HUES6 (cell line): Measurements from ENCODE around the gene NOL4L.

Experiments
- H3K27ac ChIP-seq: 2 replicates; pipeline ENCODE4 v1.7.0; 2013; ENCODE audit warnings: low read depth, mild to moderate bottlenecking, low read length, inconsistent platforms
- H3K27me3 ChIP-seq: 2 replicates; pipeline ENCODE4 v1.6.1; 2013; ENCODE audit warnings: low read length; ENCODE audit not compliant: control insufficient read depth, insufficient read depth
- H3K36me3 ChIP-seq: 2 replicates; pipeline ENCODE4 v1.6.1; 2013; ENCODE audit warnings: low read length; ENCODE audit not compliant: control insufficient read depth, insufficient read depth
- H3K4me1 ChIP-seq: 2 replicates; pipeline ENCODE4 v1.6.1; 2013; ENCODE audit warnings: low read length; ENCODE audit not compliant: control insufficient read depth, insufficient read depth
- H3K4me3 ChIP-seq: 2 replicates; pipeline ENCODE4 v1.5.1; 2013; ENCODE audit warnings: low read depth, low read length
- H3K9ac ChIP-seq: one replicate; pipeline ENCODE4 v1.6.1; 2013; ENCODE audit warnings: mild to moderate bottlenecking, low read length
- H3K9me3 ChIP-seq: 2 replicates; pipeline ENCODE4 v1.6.1; 2013; ENCODE audit warnings: low read depth, low read length; ENCODE audit not compliant: control insufficient read depth, insufficient read depth

The NOL4L gene

GRCh38 chr20:32566379-32567374 is 18.5 kb downstream of the NOL4L start:
- Histone ChIP-seq H3K36me3 (no peaks in the 10 kb centered on the region), H3K4me1 (peaks cover 30% of the 10 kb centered on the region), H3K27ac (no peak overlapping the region), H3K9me3 (no peaks in the 10 kb centered on the region), H3K4me3 (no peak overlapping the region), H3K27me3 (no peaks in the 10 kb centered on the region), H3K9ac (no peak overlapping the region)

GRCh38 chr20:32565735-32566032 is 19.4 kb downstream of the NOL4L start:
- H3K36me3 ChIP-seq = no peaks in the 10 kb centered on the region
- no peak overlapping the region for H3K27ac ChIP-seq
- H3K9ac ChIP-seq = no peak overlapping the region
- no peak overlapping the region for H3K4me3 ChIP-seq
- H3K27me3 ChIP-seq = no peaks in the 10 kb centered on the region
- H3K4me1 ChIP-seq = peaks cover 34% of the 10 kb centered on the region
- H3K9me3 ChIP-seq = no peaks in the 10 kb centered on the region

- H3K4me1 ChIP-seq = peaks cover 31% of the 10 kb centered on the region
- no peaks in the 10 kb centered on the region for H3K36me3 ChIP-seq
- no peak overlapping the region for H3K9ac ChIP-seq
- no peak overlapping the region for H3K4me3 ChIP-seq
- H3K9me3 ChIP-seq = no peaks in the 10 kb centered on the region
- no peaks in the 10 kb centered on the region for H3K27me3 ChIP-seq
- H3K27ac ChIP-seq = no peak overlapping the region
Observed at GRCh38 chr20:32564921-32565734, 20.0 kb downstream of the NOL4L start.

GRCh38 chr20:32564440-32564839 is 20.7 kb downstream of the NOL4L start:
- Histone ChIP-seq H3K36me3 (no peaks in the 10 kb centered on the region), H3K27me3 (no peaks in the 10 kb centered on the region), H3K4me1 (peaks cover 27% of the 10 kb centered on the region; the same call in 1 of the 2 replicates), H3K4me3 (no peak overlapping the region), H3K9me3 (no peaks in the 10 kb centered on the region), H3K9ac (no peak overlapping the region), H3K27ac (no peak overlapping the region)

- H3K27me3 ChIP-seq = no peaks in the 10 kb centered on the region
- no peaks in the 10 kb centered on the region for H3K9me3 ChIP-seq
- H3K36me3 ChIP-seq = no peaks in the 10 kb centered on the region
- no peak overlapping the region for H3K4me3 ChIP-seq
- H3K27ac ChIP-seq = no peak overlapping the region
- H3K9ac ChIP-seq = no peak overlapping the region
- peaks cover 22% of the 10 kb centered on the region; the same call in 1 of the 2 replicates for H3K4me1 ChIP-seq
Observed at GRCh38 chr20:32563311-32564272, 21.5 kb downstream of the NOL4L start.

- Histone ChIP-seq H3K27ac (no peak overlapping the region), H3K9ac (no peak overlapping the region), H3K27me3 (no peaks in the 10 kb centered on the region), H3K4me1 (peaks cover 26% of the 10 kb centered on the region; the same call in 1 of the 2 replicates), H3K4me3 (no peak overlapping the region), H3K9me3 (no peaks in the 10 kb centered on the region), H3K36me3 (no peaks in the 10 kb centered on the region)
Observed at GRCh38 chr20:32562495-32562911, 22.6 kb downstream of the NOL4L start.

GRCh38 chr20:32560989-32561830 is 23.9 kb downstream of the NOL4L start:
- Histone ChIP-seq H3K4me1 (peaks cover 26% of the 10 kb centered on the region; the same call in 1 of the 2 replicates), H3K27ac (no peak overlapping the region), H3K27me3 (no peaks in the 10 kb centered on the region), H3K9me3 (no peaks in the 10 kb centered on the region), H3K4me3 (peak overlapping the region; percentile 22; the same call in 1 of the 2 replicates), H3K9ac (no peak overlapping the region), H3K36me3 (no peaks in the 10 kb centered on the region)

GRCh38 chr20:32560482-32560988 is 24.6 kb downstream of the NOL4L start:
- no peak overlapping the region for H3K9ac ChIP-seq
- no peaks in the 10 kb centered on the region for H3K9me3 ChIP-seq
- H3K27me3 ChIP-seq = no peaks in the 10 kb centered on the region
- H3K27ac ChIP-seq = no peak overlapping the region
- no peaks in the 10 kb centered on the region for H3K36me3 ChIP-seq
- peaks cover 26% of the 10 kb centered on the region; the same call in 1 of the 2 replicates for H3K4me1 ChIP-seq
- H3K4me3 ChIP-seq = no peak overlapping the region

GRCh38 chr20:32559753-32560380 is 25.3 kb downstream of the NOL4L start:
- no peaks in the 10 kb centered on the region for H3K27me3 ChIP-seq
- H3K4me3 ChIP-seq = no peak overlapping the region
- H3K9me3 ChIP-seq = no peaks in the 10 kb centered on the region
- H3K36me3 ChIP-seq = no peaks in the 10 kb centered on the region
- H3K27ac ChIP-seq = no peak overlapping the region
- H3K9ac ChIP-seq = no peak overlapping the region
- H3K4me1 ChIP-seq = peaks cover 26% of the 10 kb centered on the region; the same call in 1 of the 2 replicates
